HT-29 (cell line): ENCODE measurements around the gene SMG6. TPM values are rescaled to one million over a fixed set of nuclear protein-coding genes. Genes with fewer than 3 reads are reported as not detected.
"Not testable (repeated sequence)": the region's sequence is repeated elsewhere in the genome, so short reads cannot be mapped to it uniquely, and the experiment has no call there.

Experiments used
- DNase-seq: peaks from one replicate; pipeline ENCODE4 v3.0.0-alpha.2; 2015; ENCODE audit warnings: low spot score
- total RNA-seq: library from RNA; depleted of rRNA; stranded (reverse); fragments of >200 nt; shearing (Covaris generic); gene quantifications from 2 replicates; pipeline ENCODE4 v1.2.3, GENCODE V29; 2014

SMG6 gene
- total RNA-seq, 1 experiment from 2014 or later, result 14.9 TPM

DNA sequence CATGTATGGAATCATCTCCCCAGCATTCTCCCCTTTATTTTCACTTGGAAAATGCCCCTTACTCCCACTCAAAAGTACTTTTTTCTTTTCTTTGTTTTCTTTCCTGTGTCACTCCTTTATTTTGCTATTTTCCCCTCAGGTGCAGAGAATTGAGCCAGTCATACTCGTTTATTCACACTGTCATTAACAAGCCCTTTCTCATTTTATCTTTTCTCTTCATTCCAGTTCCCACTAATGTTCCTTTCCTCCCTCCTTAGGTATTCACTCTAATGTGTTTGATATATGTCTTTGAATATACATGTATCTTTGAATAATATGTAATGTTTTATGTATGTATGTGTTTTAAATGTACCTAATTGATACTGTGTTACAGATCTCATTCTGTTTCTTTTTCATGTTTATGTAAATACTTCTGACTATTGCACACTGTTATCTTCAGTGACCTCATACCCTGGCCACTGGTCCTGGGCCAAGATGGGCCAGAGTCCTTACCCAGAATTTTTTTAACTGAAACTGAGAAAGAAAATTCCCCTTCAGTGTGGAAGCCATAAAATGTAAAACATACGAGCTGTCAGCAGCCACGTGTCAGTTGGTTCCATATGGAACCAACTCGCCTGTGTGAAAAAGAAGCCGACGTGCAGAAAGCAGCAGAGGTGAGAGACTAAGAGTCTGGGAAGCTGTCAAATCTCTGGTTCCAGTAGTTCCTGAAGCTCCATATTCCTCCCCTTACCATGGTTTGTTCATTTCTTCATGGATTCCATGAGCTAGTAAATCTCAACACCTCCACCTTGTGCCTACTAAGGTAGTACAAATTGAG lies 6.0 kb upstream of the SMG6 start:
- no peak for DNase-seq

DNA sequence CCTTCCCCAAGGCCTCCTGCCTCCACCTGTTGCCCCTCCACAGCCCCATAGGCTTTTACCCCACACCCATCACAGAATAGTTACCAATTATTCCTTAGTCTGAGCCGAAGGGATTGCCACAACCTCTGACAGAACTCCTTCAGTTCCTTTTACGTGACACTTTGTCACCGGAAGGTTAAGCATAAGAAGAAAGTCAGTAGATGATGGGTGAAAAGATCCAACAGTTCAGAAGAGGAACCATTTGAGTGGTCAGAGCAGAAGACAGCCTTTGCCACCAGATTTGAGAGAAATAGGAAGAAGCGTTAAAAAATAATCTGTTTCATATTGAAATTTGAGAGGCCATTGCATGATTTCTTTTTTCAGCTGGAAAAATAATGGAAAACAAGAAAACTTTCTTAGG lies 1.3 kb upstream of the SMG6 start:
- DNase-seq, result no peak

DNA sequence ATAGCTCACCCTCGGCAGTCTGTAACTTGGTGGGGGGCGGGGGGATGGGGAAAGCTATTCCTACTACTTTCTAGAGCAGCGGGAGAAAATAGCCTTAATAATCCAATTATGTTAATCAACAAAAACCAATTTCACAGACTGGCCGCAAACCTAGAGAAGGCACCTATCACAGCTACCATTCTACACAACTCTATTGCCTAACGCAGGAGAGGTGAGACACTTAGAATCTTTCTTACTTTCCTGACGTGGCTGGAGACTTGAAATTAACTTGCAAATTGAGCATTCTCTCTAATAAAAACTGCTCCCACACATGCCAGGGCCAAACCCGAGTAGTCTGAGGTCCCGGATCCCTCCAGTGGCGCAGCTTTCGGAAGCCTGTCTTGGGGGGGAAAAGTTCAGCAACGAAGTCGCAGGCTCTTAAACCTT lies 794 bp downstream of the SMG6 start:
- DNase-seq, result no peak

DNA sequence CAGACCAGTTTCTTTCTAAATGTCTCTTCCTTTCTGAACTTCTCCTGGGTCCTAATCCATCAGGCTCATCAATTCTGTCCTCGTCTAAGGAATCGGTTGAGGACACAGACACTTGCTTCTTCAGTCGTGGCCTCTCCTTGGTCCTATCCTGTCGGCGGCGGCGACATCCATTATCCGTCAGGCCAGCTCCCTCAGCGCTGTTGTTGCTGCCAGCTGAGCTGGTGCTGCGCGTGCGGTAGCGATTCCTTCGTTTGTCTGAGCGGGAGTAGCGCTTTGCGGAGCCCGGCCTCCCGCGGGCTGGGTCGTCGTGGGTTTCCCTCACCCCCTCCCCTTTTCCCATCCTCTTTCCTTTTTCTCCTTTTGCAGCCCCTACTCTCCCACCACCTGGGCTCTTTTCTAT lies 3.8 kb downstream of the SMG6 start:
- DNase-seq, result no peak

DNA sequence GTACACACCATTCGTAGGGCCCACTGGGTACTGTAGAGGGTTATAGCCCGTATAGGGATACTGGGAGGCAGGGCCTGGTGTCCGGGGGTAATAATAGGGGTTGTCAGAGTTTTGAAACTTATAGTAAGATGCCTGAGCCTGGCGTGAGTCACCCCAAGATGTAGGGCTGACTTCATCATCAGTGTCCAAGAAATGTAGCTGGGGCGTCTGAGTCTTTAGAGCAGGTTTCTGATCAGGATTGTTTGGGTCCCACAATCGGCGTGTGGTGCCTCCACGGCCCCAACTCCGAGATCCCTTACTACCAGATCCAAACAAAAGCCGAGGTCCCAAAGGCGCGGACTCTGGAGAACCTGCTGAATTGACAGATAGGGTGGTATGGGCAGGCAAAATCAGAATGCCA lies 4.4 kb downstream of the SMG6 start:
- no peak for DNase-seq

GRCh38 chr17:2297023-2297422 lies 6.6 kb downstream of the SMG6 start:
- DNase-seq, result no peak

- DNase-seq, result no peak
Measured at GRCh38 chr17:2295575-2295974, 8.0 kb downstream of the SMG6 start.

DNA sequence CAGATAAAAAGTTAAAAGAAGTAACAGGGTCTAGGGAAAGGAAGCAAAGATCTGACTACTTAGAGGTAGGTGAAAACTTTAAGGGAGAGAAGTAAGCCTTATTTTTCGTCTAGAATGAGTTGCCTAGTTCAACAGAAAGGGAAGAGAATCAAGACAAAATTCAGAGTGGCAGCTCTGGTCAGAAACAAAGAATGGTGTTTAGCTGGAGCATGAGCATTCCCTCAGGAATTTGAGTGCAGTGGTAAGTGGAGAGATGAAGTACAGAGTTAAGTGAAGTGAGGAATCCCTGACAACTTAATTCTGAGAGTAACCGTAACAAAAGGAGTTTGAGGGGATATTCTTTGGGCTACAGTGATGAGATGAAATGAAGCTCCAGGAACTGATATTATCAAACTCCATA lies 11.5 kb downstream of the SMG6 start:
- DNase-seq, result no peak

DNA sequence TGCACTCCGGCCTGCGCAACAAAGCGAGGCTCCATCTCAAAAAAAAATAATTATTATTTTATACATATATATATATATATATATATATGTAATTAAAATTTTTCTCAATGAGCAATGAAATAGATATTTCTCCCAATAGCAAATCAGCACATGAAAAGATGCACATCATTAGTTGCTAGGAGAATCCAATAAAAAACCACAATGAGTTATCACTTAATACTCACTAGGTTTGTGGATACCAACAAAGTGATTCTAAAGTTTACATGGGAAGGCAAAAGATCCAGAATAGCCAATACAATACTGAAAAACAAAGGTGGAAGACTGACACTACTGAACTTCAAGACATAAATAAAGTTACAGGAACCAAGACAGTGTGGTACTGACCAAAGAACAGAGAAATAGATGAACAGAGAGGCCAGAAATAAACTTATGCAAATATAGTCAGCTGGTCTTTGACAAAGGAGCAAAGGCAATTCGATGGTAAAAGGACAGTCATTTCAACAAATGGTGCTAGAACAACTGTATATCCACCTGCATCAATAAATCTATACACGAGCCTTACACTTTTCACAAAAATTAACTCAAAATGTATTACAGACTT lies 13.6 kb downstream of the SMG6 start:
- DNase-seq, result no peak

DNA sequence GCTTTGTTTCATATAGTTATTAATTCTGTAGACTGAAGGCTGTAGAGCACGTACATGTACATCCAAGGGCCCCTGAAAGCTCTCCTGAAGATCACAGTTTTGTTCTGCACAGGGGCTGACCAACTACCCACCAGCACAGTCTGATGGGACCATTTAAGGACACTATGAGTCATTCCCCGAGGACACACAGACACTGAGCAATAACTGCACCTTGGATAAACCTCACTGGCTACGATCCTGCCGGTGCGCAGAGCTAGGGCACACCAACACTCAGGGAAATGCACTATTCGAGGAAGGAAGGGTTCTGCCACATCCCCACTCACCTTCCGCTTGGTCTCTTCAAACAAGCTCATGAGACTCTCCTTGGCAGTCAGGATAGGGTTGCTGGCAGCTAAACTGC lies 20.3 kb downstream of the SMG6 start:
- no peak for DNase-seq

DNA sequence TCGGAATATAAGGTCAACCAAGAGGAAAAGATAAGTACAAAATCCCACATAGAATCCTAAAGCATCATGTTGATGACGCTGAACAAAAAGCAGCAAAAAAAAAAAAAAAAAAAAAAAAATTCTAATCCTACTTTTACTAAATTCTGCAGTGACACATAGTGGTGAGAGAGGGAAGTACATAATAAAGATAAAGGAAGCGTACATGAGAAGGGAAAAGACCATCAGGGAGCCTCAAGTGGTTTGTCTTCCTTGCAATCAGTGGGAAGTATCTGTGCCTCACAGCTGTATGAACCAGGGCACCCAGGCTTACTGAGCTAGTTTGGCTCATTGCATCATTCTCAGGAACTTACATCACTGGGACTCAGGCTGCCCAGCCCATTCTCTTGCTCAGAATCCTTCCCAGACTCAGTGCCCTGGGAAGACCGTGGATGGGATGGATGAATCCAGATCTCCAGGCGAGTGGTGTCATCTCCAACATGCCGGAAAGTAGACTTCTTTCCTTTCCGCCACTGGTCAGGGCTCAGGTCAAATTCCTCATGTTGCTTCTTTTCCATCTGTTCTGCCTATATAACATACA lies 21.2 kb downstream of the SMG6 start:
- peak; percentile 54 for DNase-seq

GRCh38 chr17:2279707-2280106 lies 23.9 kb downstream of the SMG6 start:
- no peak for DNase-seq

- DNase-seq, result no peak
Measured at GRCh38 chr17:2277429-2278170, 26.0 kb downstream of the SMG6 start.

DNA sequence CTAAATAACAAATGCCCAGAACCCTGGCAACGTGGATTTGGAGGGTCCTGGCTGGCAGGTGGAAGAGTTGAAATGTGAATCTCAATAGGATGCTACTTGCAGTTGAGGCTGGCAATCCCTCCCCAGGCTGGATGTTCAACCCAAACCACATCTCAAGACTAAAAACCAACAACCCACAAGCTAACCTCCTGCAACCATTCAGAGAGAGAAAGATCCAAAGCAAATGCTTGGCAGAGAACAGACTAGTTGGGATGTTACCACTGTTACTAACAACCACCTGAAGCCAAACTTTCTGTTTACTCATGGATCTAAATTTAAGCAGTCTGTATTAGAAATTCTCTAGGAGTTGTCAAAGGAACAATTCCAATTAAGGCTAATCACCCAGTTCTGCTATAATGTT lies 27.9 kb downstream of the SMG6 start:
- no peak for DNase-seq

DNA sequence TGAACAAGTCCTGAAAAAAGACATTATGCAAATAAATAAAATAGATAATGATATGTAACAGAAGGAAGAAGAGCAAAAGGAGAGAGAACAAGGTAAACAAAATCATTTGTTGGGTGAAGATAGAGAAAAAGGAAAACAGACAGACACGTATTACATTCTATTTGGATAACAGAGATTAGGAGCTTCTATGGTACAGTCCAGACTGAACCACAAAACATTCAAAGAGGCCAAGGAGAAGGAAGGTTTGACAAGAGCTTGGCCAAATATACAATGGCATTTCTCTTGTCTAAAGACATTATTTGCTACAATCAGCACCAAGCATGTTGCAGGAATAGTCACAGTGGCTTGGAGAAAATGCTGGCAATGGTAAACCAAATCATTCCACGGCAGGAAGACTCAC lies 29.2 kb downstream of the SMG6 start:
- no peak for DNase-seq

GRCh38 chr17:2271985-2272702 lies 31.4 kb downstream of the SMG6 start:
- no peak for DNase-seq

DNA sequence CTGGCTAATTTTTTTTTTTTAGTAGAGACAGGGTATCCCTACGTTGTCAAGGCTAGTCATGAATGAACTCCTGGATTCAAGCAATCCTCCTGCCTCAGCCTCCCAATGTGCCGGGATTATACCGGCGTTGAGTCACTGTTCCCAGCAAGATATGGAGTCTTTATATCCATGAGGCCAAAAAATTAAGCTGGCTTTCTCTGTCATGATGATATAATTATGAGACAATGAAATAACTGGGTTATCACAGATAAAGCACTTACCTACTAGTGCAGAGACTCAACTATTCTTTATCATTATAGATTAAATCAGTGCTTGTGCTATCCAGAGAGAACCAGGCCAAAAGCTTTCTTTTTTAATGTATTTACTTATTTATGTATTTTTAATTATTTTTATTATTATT lies 36.2 kb downstream of the SMG6 start:
- DNase-seq, result no peak

DNA sequence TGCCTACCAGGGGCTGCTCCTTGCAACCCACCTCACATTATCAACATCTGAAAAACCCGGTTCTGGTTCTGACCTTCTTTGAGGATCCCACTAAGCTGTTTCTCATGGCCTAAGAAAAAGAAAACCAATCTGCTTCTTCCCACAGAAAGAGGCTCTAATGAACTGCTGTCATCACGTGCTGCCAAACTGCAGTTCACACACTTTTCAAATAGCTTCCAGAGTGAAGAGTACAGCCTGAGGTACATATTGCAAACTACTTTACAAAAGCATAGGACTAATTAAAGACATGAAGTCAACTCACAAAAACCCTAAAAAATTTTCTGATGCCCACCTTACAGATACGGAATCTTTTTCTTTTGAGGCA lies 36.7 kb downstream of the SMG6 start:
- no peak for DNase-seq

GRCh38 chr17:2266045-2266864 lies 37.3 kb downstream of the SMG6 start:
- DNase-seq, result no peak

GRCh38 chr17:2265166-2265565 lies 38.4 kb downstream of the SMG6 start:
- not testable (repeated sequence) for DNase-seq
